Limb (tissue), 2 donors: ENCODE measurements around the gene PDE6D.
"Not testable (repeated sequence)": the region's sequence is repeated elsewhere in the genome, so short reads cannot be mapped to it uniquely, and the experiment has no call there.

Experiments used
- DNase-seq, 2 donors: peaks; one replicate each; pipeline ENCODE4 v3.0.0-alpha.2; 2016; ENCODE audit errors: extremely low spot score in 2 of 2

Gene PDE6D

DNA sequence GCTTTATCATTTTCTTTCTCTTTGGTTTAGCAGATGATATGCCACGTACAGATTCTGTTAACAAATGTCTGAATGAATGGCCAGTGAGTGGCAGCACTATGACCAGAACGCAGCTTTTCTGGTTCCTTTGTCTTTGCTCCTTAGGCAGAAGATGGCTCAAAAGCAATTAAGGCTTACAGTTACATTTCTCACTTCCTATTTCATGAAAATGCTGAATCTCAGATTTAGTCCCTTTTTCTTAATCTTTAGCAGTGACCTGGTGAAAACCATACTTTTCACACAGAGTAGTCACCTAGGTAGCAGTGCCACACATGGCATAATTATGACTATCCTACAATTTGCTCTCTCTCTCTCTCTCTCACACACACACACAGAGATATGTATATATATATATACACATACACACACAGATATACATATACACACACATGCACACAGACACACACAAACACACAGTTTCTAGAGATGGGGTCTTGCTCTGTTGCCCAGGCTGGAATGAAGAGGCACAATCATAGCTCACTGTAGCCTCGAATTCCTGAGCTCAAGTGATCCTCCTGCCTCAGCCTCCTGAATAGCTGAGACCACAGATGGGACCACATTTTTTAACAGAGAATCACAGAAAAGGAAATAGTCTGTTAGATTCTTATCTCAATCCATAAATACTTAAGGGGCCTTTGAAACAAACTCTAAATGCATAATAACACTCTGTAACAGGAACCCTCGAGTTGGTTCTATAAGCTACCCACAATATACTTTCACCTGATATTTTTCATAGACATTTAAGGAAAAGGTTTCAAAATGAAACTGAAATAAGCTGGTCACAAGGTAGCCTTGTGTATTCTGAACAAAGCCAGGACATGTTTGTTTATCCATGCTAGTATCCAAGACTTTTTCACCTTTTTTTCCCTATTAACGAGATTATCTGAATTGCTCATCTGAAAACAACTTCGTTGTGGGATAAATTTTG lies 11.6 kb downstream of the PDE6D start:
- DNase-seq = no peak

DNA sequence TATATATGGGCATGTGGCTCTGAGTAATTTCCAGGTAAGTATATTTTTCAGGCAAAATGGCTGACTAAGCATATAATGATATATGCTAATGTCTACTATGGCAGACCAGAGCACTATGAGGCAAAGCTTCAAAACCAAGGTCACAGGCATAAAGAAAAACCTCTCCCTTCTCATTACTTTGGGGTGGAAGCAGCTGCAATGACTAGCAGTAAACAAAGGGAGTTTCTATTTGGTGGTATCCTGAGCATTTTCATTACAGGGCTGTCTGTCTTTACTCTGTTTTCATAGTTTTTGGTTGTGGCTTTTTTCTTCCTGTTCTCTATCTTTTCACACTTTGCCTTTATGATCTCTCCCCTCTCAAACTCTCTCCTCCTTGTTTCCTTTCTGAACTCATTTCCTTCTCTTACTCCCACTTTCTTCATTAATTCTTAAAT lies 15.6 kb downstream of the PDE6D start:
- DNase-seq = no peak

DNA sequence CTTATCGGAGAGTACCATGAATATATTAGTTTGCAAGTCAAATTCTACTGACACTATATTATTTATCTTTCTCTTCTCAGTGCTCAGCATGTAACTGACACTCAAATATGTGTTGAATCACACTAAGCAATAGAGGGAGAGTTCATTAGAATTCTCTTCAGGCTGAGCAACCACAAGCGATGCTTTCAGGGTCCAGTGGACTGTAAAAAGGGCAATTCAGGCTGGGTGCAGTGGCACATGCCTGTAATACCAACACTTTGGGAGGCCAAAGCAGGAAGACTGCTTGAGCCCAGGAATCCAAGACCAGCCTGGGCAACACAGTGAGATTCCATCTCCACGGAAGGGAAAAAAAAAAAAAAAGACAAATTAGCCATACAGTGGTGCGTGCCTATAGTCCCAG lies 16.3 kb downstream of the PDE6D start:
- DNase-seq = no peak

DNA sequence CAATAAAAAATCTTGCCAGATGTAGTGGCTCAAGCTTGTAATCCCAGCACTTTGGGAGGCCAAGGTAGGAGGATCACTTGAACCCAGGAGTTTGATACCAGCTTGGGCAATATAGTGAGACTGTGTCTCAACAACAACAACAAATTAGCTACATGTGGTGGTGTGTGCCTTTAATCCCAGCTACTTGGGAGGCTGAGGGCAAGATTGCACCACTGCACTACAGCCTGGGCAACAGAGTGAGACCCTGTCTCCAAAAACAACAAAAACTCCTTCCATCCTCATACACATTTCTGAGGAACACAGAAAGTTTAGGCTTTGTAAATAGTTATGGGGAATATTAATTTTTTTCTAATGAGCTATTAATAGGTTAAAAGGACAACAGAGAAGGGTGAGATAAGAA lies 17.0 kb downstream of the PDE6D start:
- no peak for DNase-seq

DNA sequence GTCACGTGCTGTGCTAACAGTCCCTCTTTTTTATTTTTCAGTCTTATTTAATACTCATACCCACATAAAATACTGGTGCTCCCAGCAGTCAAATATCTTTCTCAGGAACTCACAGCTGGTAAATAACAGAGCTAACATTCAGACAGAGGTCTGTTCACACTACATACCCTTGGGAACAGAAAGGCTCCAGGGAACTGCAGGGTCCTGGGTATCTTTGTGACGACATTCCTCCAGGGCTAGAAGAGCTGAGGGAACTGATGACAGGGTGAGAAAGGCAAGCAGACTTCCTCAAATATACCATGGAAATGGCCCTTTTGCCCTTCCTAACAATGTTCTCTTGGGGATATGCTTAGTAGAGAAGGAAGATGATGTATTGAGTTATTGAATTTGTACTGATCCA lies 19.3 kb downstream of the PDE6D start:
- no peak for DNase-seq

DNA sequence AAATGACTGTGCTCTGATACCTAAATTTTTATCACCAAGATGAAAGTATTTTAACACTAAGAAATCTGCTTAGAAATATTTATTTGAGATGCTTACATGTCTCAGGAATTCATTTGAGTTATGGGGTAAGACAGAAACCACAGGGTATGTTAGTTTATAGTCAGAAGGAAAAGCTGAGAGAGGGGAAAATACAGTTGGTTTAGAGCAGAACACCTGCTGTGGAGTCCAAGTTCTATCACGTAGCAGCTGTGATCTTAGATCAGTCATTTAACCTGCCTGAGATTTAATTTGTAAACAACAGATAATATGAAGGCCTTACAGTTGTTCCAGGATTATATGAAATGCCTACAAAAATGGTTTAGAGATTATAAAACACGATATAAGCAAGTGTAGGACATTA lies 29.0 kb downstream of the PDE6D start:
- DNase-seq = no peak

DNA sequence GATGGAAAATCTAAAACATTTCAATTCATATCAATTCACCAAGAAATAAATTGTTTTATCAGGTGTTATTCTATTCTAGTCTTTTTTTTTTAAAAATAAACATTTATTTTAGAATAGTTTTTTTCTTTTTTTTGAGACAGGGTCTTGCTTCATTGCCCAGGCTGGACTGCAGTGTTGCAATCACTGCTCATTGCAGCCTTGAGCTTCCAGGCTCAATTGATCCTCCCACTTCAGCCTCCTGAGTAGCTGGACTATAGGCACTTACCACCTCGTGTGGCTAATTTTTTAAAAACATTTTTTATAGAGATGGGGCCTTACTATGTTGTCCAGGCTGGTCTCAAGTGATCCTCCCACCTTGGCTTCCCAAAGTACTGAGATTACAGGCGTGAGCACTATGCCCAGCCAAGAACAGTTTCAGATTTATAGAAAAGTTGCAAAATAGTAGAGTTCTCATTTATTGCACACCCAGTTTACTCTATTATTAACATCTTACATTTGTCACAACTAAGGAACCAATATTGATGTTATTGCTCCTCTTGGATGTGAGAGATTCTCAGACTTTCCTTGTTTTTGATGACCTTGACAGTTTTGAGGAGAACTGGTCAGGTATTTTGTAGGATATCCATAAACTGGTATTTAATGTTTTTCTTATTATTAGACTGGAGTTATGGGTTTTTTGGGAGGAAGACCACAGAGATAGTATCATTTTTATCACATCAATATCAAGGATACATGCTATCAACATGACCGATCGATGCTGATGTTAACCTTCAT lies 29.9 kb downstream of the PDE6D start:
- no peak for DNase-seq

DNA sequence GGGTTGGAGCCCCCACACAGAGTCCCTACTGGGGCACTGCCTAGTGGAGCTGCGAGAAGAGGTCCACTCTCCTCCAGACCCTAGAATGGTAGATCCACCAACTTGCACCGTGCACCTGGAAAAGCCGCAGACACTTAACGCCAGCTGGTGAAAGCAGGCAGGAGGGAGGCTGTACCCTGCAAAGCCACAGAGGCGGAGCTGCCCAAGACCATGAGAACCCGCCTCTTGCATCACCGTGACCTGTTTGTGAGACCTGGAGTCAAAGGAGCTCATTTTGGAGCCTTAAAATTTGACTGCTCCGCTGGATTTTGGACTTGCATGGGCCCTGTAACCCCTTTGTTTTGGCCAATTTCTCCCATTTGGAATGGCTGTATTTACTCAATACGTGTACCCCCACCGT lies 32.1 kb downstream of the PDE6D start:
- DNase-seq = not testable (repeated sequence)

DNA sequence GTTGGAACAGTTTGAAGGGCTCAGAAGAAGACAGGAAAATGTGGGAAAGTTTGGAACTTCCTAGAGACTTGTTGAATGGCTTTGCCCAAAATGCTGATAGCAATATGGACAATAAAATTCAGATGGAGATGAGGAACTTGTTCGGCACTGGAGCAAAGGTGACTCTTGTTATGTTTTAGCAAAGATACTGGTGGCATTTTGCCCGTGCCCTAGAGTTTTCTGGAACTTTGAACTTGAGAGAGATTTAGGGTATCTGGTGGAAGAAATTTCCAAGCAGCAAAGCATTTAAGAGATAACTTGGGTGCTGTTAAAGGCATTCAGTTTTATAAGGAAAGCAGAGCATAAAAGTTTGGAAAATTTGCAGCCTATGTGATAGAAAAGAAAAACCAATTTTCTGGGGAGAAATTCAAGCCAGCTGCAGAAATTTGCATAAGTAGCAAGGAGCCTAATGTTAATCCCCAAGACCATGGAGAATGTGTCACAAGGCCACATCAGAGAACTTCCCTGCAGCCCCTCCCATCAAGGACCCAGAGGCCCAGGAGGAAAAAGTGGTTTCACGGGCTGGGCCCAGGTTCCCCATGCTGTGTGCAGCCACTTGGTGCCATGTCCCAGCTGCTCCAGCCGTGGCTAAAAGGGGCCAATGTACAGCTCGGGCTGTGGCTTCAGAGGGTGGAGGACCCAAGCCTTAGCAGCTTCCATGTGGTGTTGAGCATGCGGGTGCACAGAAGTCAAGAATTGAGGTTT lies 32.8 kb downstream of the PDE6D start:
- not testable (repeated sequence) for DNase-seq

DNA sequence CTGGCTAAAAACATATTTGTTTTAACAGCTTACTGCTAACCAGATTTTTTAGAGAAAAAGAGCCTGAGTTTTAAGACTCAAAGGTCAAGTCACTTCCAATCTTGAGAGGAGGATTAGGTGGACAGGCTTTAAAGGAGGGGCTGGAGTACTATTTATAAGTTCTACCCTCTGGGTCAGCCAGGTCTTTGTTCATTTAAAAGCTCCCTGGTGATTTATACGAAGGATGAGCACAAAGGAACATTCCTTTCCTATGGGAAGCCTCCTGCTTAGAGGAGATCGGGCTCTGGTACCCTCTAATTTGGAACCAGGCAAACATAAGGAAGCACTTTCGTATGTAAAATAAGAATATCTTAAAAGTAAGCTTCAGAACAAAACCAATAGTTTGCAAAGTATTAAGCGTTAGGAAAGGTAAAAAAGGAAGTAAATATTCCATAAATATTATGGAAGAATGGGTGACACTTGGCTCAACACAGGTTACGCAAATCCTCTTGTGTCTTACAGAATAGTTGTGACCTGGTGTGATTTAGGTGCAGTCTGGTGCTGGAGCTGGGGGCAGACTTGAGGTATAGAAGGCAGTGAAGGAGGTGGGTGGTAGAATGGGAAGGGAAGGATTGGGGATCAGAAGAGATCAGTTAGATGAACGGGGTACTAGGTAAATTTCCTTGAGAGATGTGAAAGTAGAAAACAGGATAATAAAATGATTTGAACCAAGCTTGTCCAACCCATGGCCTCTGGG lies 35.6 kb downstream of the PDE6D start:
- DNase-seq = no peak

DNA sequence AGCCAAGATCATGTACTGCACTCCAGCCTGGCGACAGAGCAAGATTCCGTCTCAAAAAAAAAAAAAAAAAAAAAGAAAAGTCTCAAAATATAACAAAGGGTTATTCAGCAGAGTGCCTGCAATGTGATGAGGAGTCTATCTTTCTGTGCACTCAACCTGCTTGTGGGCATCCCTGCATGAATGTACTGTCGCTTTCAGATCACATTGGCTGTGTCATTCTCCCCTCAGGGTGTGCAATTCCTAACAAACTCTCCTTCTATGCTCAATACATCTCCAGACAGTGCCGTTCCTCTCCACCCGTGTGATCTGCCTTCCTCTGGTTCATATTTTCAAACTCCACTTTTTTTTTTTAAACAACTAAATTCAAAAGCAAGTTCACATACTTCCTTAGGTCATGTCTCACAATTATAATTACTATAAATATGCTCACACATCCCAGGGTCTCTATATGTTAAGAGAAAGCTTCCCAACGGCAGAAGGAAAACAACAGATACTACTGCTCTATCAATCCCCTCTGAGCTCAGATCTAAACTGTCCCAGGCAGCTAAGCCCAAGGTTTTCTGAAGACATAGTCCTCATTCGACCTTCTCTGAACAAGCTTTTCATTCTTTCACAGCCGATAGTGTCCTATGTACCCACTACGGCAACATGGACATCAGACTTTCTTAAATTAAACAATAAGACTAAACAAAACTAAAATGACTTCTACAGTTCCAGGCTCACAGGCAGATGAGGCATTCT lies 37.5 kb downstream of the PDE6D start:
- DNase-seq = no peak

DNA sequence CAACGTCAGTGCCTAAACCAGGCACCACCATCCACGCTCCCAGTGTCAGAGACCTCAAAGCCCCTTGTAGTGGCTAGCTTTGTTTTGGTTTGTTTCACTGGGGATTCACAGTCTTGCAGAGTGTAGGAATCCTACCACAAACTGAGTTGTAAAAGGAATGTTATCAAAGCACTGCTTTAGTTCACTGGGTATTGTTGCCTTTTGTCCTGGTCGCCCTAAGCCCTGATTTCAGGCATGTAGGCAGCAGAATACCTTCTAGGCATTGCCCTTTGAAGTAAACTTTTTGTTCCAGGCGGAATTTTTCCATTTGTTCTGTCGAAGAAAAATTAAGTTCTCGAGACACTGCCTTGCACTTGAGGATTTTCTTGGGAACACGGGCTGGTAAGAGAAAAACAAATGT lies 43.3 kb downstream of the PDE6D start:
- DNase-seq = no peak

DNA sequence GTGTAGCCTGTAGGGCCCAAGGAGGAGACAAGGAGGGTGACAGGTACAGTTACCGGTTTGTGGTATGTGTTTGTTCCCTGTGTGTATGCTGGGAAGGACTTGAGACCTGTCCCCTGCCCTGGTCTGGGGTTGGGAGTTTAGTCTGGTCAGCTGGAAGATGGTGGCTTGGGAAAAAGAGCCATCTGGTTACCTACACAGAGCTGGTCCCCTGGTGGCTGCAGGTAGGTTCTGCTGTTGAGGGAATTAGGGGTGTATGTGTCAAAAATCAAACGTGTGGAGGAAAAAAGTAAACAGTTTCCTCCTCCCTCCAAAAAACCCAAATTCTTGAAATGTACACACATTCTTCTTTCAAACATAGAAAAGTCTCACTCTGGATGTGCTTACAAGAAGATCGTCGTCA lies 48.5 kb downstream of the PDE6D start:
- no peak for DNase-seq

DNA sequence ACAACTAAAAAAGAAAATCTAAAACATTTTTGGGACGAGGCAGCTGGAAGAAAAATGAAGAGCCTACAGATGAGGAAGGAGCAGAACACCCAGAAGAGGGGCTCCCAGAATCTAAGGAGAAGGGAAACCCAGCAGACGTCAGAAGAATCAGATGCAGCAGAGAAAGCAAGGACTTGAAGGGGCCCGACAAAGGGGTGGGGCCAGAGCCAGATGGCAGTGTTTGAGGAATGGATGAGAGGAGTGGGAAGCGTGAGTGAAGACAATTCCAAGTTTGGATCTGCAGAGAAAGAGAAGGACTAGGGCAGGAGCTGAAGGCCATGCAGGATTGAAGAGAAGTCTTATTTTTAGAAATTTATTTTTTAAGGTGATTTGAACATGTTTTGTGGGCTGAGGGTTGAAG lies 53.5 kb downstream of the PDE6D start:
- DNase-seq = no peak

DNA sequence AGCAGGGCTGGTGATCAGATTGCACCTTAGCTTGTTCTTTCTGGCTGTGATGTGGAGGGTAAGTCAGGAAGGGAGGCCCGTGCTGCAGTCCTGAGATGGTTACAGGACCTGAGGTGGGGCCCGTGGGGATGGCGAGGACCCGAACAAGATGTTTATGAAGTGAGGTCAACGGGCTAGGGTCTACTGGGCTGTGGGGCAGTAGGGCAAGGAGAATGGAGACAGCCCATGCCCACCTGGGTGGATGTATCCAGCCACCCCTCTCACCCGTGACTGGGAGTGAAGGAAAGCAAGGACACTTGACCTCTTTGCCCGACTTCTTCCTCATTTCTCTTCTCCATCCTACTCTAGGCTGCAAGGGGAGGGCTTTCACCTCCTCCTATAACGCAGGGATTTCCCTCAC lies 54.8 kb downstream of the PDE6D start:
- no peak for DNase-seq

DNA sequence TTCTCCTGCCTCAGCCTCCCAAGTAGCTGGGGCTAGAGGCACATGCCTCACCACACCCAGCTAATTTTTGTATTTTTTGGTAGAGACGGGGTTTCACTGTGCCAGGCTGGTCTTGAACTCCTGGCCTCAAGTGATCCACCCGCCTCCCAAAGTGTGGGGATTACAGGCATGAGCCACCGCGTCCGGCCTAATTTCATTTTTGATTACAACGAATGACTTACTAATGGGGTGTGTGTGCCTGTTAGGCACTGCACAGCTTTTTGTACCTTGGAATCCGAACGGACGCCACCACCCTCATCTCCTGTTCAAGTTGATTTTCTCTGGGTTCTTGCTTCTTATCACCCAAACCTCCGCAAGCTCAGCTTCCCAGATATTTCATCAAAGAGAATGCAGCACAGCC lies 55.6 kb downstream of the PDE6D start:
- DNase-seq = no peak

DNA sequence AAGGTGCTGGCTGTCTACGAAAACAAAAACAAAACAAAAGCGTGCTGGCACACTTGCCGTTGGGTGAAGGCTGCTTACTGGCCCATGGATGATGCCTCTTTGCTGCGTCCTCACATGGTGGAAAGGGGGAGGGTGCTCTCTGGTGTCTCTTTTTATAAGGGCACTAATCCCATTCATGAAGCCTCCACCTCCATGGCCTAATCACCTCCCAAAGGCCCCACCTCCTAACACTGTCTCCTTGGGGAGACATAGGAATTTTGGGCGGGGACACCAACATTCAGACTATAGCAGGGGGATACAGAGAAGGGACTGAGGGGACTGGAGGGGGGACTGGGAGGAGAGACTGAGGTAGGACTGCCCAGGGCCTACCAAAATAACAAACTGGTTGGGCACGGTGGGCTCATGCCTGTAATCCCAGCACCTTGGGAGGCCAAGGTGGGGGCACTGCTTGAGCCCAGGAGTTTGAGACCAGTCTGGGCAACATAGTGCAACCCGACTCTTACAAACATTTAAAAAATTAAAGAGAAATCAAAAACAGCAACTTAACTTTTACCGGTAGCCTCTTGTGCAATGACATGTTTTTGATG lies 58.3 kb downstream of the PDE6D start:
- DNase-seq = no peak

DNA sequence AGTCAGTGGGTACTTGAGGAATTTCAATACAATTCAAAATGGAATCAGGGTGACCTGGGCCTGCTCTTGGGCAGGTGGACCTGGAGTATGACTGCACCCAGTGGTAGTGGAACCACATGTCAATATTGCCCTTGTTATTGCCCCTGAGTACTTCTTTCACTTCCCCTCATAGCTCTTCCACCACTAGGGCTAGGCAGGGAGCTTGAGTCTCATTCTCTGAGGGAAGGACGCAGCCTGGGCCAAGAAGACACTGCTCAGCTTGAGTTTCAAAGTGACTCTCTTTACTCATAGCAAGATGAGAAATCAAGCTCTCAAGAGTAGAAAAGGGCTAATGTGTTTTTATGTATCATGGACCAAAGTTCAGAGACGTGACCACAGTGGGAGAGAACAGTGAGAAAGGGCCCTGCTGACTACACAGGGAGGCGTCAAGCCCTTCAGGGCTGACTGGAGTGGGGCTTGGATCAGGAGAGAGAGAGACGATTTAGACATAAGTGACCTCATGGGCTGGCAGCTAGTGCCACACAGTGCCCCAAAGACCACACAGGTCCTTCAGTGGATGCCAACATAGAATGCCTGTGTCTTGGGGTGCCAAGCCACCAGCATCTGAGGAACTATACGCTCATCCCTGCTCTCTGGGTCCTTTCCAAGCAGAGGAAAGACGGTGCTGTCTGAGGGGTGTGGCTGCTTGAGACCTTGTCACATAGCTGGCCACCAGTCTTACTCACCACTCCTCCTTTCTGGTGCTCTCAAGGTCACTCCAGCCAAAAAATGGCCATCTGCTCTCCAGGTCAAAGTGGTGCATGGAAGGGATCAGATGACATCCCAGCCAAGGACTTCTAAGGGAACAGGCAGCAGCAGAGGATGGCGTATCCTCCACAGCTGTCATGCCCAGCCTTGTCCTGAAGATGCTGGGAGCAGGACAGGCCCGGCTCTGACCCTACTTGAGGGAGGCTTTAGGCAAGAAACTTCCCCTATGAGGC lies 59.8 kb downstream of the PDE6D start:
- DNase-seq = no peak
